Spleen (tissue), 7 donors: Measurements from ENCODE around the gene CCDC38.

ENCODE experiments used
- CTCF ChIP-seq, 11 experiments: fragments of 200-600 bp in 7 of 11; fragments of 450-650 bp in 4 of 11; sonication (generic) in 4 of 11; IDR thresholded peaks in 8 of 11; conservative IDR thresholded peaks in 3 of 11; 1 replicate in 7 of 11; 2 replicates in 4 of 11; pipeline versions ENCODE4 v1.4.0 to v1.8.0; 2016 to 2021; ENCODE audit warnings: antibody characterized with exemption in 11 of 11, inconsistent platforms in 4 of 11, mild to moderate bottlenecking in 1 of 11
- POLR2AphosphoS5 ChIP-seq, 3 donors: sonication (generic); formaldehyde crosslinking; IDR thresholded peaks; one replicate each; pipeline ENCODE4 v1.5.1; 2017; ENCODE audit warnings: antibody characterized with exemption in 3 of 3
- donor health status: DM: no; HTN: no; CAD: no; lungs with moderate emphysema.
- donor health status: DM: no; HTN: no; CAD: no.
- donor health status: DM: no; HTN: no; CAD: no.

- TF ChIP-seq CTCF (IDR thresholded peaks at IDR 0.05 in 8 of 11, conservative IDR thresholded peaks at IDR 0.05 in 3 of 11): no peak
- no peak for TF ChIP-seq POLR2AphosphoS5 (IDR thresholded peaks at IDR 0.05)
Measured at GRCh38 chr12:95984682-95985081, 42.3 kb upstream of the CCDC38 start.
